HG03575 (cell line): ENCODE measurements around the gene SUN5.
"Not testable (repeated sequence)": the region's sequence is repeated elsewhere in the genome, so short reads cannot be mapped to it uniquely, and the experiment has no call there.

ENCODE experiments used
- ATAC-seq: cut with Tn5 transposase; IDR thresholded peaks from one replicate; pipeline ENCODE4 v1.9.1; 2021; ENCODE audit not compliant: unreplicated experiment, insufficient number of reproducible peaks, low FRiP score; ENCODE audit errors: extremely low read depth

The SUN5 gene

GRCh38 chr20:32983459-32984112 is 20.6 kb downstream of the SUN5 start:
- no peak for ATAC-seq

GRCh38 chr20:32982617-32983458 is 21.4 kb downstream of the SUN5 start:
- ATAC-seq = no peak

- ATAC-seq = no peak
Observed at GRCh38 chr20:32980990-32981389, 23.2 kb downstream of the SUN5 start.

GRCh38 chr20:32980131-32980941 is 23.9 kb downstream of the SUN5 start:
- no peak for ATAC-seq

GRCh38 chr20:32979201-32979998 is 24.8 kb downstream of the SUN5 start:
- ATAC-seq = no peak

GRCh38 chr20:32978009-32978335 is 26.3 kb downstream of the SUN5 start:
- ATAC-seq = no peak

- ATAC-seq = no peak
Observed at GRCh38 chr20:32977281-32978008, 26.8 kb downstream of the SUN5 start.

- ATAC-seq = no peak
Observed at GRCh38 chr20:32976746-32977145, 27.5 kb downstream of the SUN5 start.

GRCh38 chr20:32975698-32976674 is 28.2 kb downstream of the SUN5 start:
- no peak for ATAC-seq

- ATAC-seq = not testable (repeated sequence)
Observed at GRCh38 chr20:32975121-32975520, 29.1 kb downstream of the SUN5 start.

GRCh38 chr20:32974204-32975064 is 29.8 kb downstream of the SUN5 start:
- ATAC-seq = not testable (repeated sequence)

GRCh38 chr20:32973077-32973717 is 31.0 kb downstream of the SUN5 start:
- ATAC-seq = no peak

- no peak for ATAC-seq
Observed at GRCh38 chr20:32972181-32973076, 31.8 kb downstream of the SUN5 start.

- ATAC-seq = no peak
Observed at GRCh38 chr20:32971703-32972161, 32.5 kb downstream of the SUN5 start.

- ATAC-seq = no peak
Observed at GRCh38 chr20:32970973-32971300, 33.3 kb downstream of the SUN5 start.
